Activated naive CD8-positive, alpha-beta T cell (primary cell): ENCODE data around the gene ADAMTSL1.

ENCODE experiments used
- H3K27ac Mint-ChIP-seq: one replicate; pipeline ENCODE4 v1.8.0; 2021; ENCODE audit warnings: mixed read lengths
- H3K27me3 Mint-ChIP-seq: one replicate; pipeline ENCODE4 v1.8.0; 2021; ENCODE audit warnings: mixed read lengths
- H3K36me3 Mint-ChIP-seq: one replicate; pipeline ENCODE4 v1.8.0; 2021; ENCODE audit warnings: mixed read lengths
- H3K4me1 Mint-ChIP-seq: one replicate; pipeline ENCODE4 v1.8.0; 2021; ENCODE audit warnings: low read depth, mixed read lengths
- H3K4me3 Mint-ChIP-seq: one replicate; pipeline ENCODE4 v1.8.0; 2021; ENCODE audit warnings: mild to moderate bottlenecking, mixed read lengths
- H3K9me3 Mint-ChIP-seq: one replicate; pipeline ENCODE4 v1.8.0; 2021; ENCODE audit warnings: low read depth, mixed read lengths

ADAMTSL1 gene

GRCh38 chr9:18739127-18739526 lies 265.2 kb downstream of the ADAMTSL1 start:
- no peak overlapping the region for H3K4me3 Mint-ChIP-seq
- H3K27me3 Mint-ChIP-seq, result no peaks in the 10 kb centered on the region
- no peaks in the 10 kb centered on the region for H3K36me3 Mint-ChIP-seq
- no peaks in the 10 kb centered on the region for H3K4me1 Mint-ChIP-seq
- no peak overlapping the region for H3K27ac Mint-ChIP-seq
- no peaks in the 10 kb centered on the region for H3K9me3 Mint-ChIP-seq

- Mint-ChIP-seq H3K27ac (no peak overlapping the region), H3K4me3 (no peak overlapping the region), H3K9me3 (no peaks in the 10 kb centered on the region), H3K36me3 (no peaks in the 10 kb centered on the region), H3K27me3 (no peaks in the 10 kb centered on the region), H3K4me1 (no peaks in the 10 kb centered on the region)
These were observed 265.8 kb downstream of the ADAMTSL1 start for GRCh38 chr9:18739641-18740318.

- Mint-ChIP-seq H3K4me1 (no peaks in the 10 kb centered on the region), H3K9me3 (no peaks in the 10 kb centered on the region), H3K27ac (no peak overlapping the region), H3K27me3 (no peaks in the 10 kb centered on the region), H3K36me3 (no peaks in the 10 kb centered on the region), H3K4me3 (no peak overlapping the region)
These were observed 267.4 kb downstream of the ADAMTSL1 start for GRCh38 chr9:18741359-18741758.

- no peak overlapping the region for H3K4me3 Mint-ChIP-seq
- H3K27ac Mint-ChIP-seq, result no peak overlapping the region
- H3K9me3 Mint-ChIP-seq, result no peaks in the 10 kb centered on the region
- H3K27me3 Mint-ChIP-seq, result no peaks in the 10 kb centered on the region
- no peaks in the 10 kb centered on the region for H3K36me3 Mint-ChIP-seq
- no peaks in the 10 kb centered on the region for H3K4me1 Mint-ChIP-seq
These were observed 268.0 kb downstream of the ADAMTSL1 start for GRCh38 chr9:18741945-18742344.

GRCh38 chr9:18743421-18743820 lies 269.5 kb downstream of the ADAMTSL1 start:
- no peaks in the 10 kb centered on the region for H3K9me3 Mint-ChIP-seq
- H3K4me3 Mint-ChIP-seq, result no peak overlapping the region
- no peaks in the 10 kb centered on the region for H3K4me1 Mint-ChIP-seq
- no peaks in the 10 kb centered on the region for H3K27me3 Mint-ChIP-seq
- H3K27ac Mint-ChIP-seq, result no peak overlapping the region
- H3K36me3 Mint-ChIP-seq, result no peaks in the 10 kb centered on the region

GRCh38 chr9:18743971-18744370 lies 270.0 kb downstream of the ADAMTSL1 start:
- no peaks in the 10 kb centered on the region for H3K4me1 Mint-ChIP-seq
- H3K9me3 Mint-ChIP-seq, result no peaks in the 10 kb centered on the region
- H3K27me3 Mint-ChIP-seq, result no peaks in the 10 kb centered on the region
- H3K36me3 Mint-ChIP-seq, result no peaks in the 10 kb centered on the region
- no peak overlapping the region for H3K27ac Mint-ChIP-seq
- no peak overlapping the region for H3K4me3 Mint-ChIP-seq

GRCh38 chr9:18745710-18746109 lies 271.8 kb downstream of the ADAMTSL1 start:
- Mint-ChIP-seq H3K27ac (no peak overlapping the region), H3K4me1 (no peaks in the 10 kb centered on the region), H3K36me3 (no peaks in the 10 kb centered on the region), H3K9me3 (no peaks in the 10 kb centered on the region), H3K27me3 (no peaks in the 10 kb centered on the region), H3K4me3 (no peak overlapping the region)

GRCh38 chr9:18746631-18747030 lies 272.7 kb downstream of the ADAMTSL1 start:
- H3K4me3 Mint-ChIP-seq, result no peak overlapping the region
- no peaks in the 10 kb centered on the region for H3K9me3 Mint-ChIP-seq
- no peaks in the 10 kb centered on the region for H3K36me3 Mint-ChIP-seq
- H3K4me1 Mint-ChIP-seq, result no peaks in the 10 kb centered on the region
- H3K27ac Mint-ChIP-seq, result no peak overlapping the region
- H3K27me3 Mint-ChIP-seq, result no peaks in the 10 kb centered on the region

- Mint-ChIP-seq H3K4me1 (no peaks in the 10 kb centered on the region), H3K27me3 (no peaks in the 10 kb centered on the region), H3K27ac (no peak overlapping the region), H3K9me3 (no peaks in the 10 kb centered on the region), H3K36me3 (no peaks in the 10 kb centered on the region), H3K4me3 (no peak overlapping the region)
These were observed 273.6 kb downstream of the ADAMTSL1 start for GRCh38 chr9:18747595-18747994.

GRCh38 chr9:18748251-18748701 lies 274.3 kb downstream of the ADAMTSL1 start:
- no peaks in the 10 kb centered on the region for H3K27me3 Mint-ChIP-seq
- H3K9me3 Mint-ChIP-seq, result no peaks in the 10 kb centered on the region
- H3K36me3 Mint-ChIP-seq, result no peaks in the 10 kb centered on the region
- H3K4me3 Mint-ChIP-seq, result no peak overlapping the region
- no peak overlapping the region for H3K27ac Mint-ChIP-seq
- no peaks in the 10 kb centered on the region for H3K4me1 Mint-ChIP-seq

GRCh38 chr9:18749711-18750110 lies 275.8 kb downstream of the ADAMTSL1 start:
- Mint-ChIP-seq H3K4me1 (no peaks in the 10 kb centered on the region), H3K27me3 (no peaks in the 10 kb centered on the region), H3K4me3 (no peak overlapping the region), H3K36me3 (no peaks in the 10 kb centered on the region), H3K27ac (no peak overlapping the region), H3K9me3 (no peaks in the 10 kb centered on the region)

GRCh38 chr9:18753904-18754303 lies 280.0 kb downstream of the ADAMTSL1 start:
- Mint-ChIP-seq H3K27me3 (no peaks in the 10 kb centered on the region), H3K4me1 (no peaks in the 10 kb centered on the region), H3K9me3 (no peaks in the 10 kb centered on the region), H3K27ac (no peak overlapping the region), H3K4me3 (no peak overlapping the region), H3K36me3 (no peaks in the 10 kb centered on the region)

- no peaks in the 10 kb centered on the region for H3K36me3 Mint-ChIP-seq
- H3K9me3 Mint-ChIP-seq, result no peaks in the 10 kb centered on the region
- no peak overlapping the region for H3K4me3 Mint-ChIP-seq
- H3K4me1 Mint-ChIP-seq, result no peaks in the 10 kb centered on the region
- H3K27me3 Mint-ChIP-seq, result no peaks in the 10 kb centered on the region
- no peak overlapping the region for H3K27ac Mint-ChIP-seq
These were observed 280.6 kb downstream of the ADAMTSL1 start for GRCh38 chr9:18754537-18754936.

- Mint-ChIP-seq H3K27ac (no peak overlapping the region), H3K4me3 (no peak overlapping the region), H3K27me3 (no peaks in the 10 kb centered on the region), H3K4me1 (no peaks in the 10 kb centered on the region), H3K36me3 (no peaks in the 10 kb centered on the region), H3K9me3 (no peaks in the 10 kb centered on the region)
These were observed 281.3 kb downstream of the ADAMTSL1 start for GRCh38 chr9:18755263-18755662.

- Mint-ChIP-seq H3K4me1 (no peaks in the 10 kb centered on the region), H3K36me3 (no peaks in the 10 kb centered on the region), H3K9me3 (no peaks in the 10 kb centered on the region), H3K27me3 (no peaks in the 10 kb centered on the region), H3K27ac (no peak overlapping the region), H3K4me3 (no peak overlapping the region)
These were observed 282.8 kb downstream of the ADAMTSL1 start for GRCh38 chr9:18756712-18757125.

GRCh38 chr9:18759827-18760226 lies 285.9 kb downstream of the ADAMTSL1 start:
- H3K27me3 Mint-ChIP-seq, result no peaks in the 10 kb centered on the region
- no peak overlapping the region for H3K4me3 Mint-ChIP-seq
- no peaks in the 10 kb centered on the region for H3K36me3 Mint-ChIP-seq
- H3K27ac Mint-ChIP-seq, result no peak overlapping the region
- no peaks in the 10 kb centered on the region for H3K4me1 Mint-ChIP-seq
- H3K9me3 Mint-ChIP-seq, result no peaks in the 10 kb centered on the region
